Smooth muscle cell (in vitro differentiated cells): ENCODE data around the gene MAP3K6. TPM values are rescaled to one million over a fixed set of nuclear protein-coding genes. Genes with fewer than 3 reads are reported as not detected.

Experiments
- DNase-seq: peaks from one replicate; lab custom pipeline; 2025; ENCODE audit not compliant: unreplicated experiment; lab: John Stamatoyannopoulos, UW
- H2AFZ ChIP-seq: fragments of 200-600 bp; sonication (generic); 2 replicates; pipeline ENCODE4 v1.6.0; 2016; ENCODE audit warnings: antibody characterized with exemption, low read depth, mild to moderate bottlenecking
- H3F3A ChIP-seq: fragments of 200-600 bp; sonication (generic); 2 replicates; pipeline ENCODE4 v1.6.0; 2017; ENCODE audit warnings: antibody characterized with exemption, low read depth
- H3K27ac ChIP-seq: fragments of 200-600 bp; sonication (generic); 2 replicates; pipeline ENCODE4 v1.5.1; 2016; ENCODE audit warnings: low read depth, mild to moderate bottlenecking
- H3K27me3 ChIP-seq: fragments of 200-600 bp; sonication (generic); 2 replicates; pipeline ENCODE4 v1.6.1; 2016; ENCODE audit warnings: low read depth, mild to moderate bottlenecking
- H3K36me3 ChIP-seq: fragments of 200-600 bp; sonication (generic); 2 replicates; pipeline ENCODE4 v1.5.1; 2016; ENCODE audit warnings: low read depth
- H3K4me1 ChIP-seq: fragments of 200-600 bp; sonication (generic); 2 replicates; pipeline ENCODE4 v1.5.1; 2016; ENCODE audit warnings: low read depth
- H3K4me2 ChIP-seq: fragments of 200-600 bp; sonication (generic); 2 replicates; pipeline ENCODE4 v1.6.0; 2016; ENCODE audit warnings: mild to moderate bottlenecking
- H3K4me3 ChIP-seq: fragments of 200-600 bp; sonication (generic); 2 replicates; pipeline ENCODE4 v1.5.1; 2016; ENCODE audit warnings: mild to moderate bottlenecking
- H3K79me2 ChIP-seq: fragments of 200-600 bp; sonication (generic); 2 replicates; pipeline ENCODE4 v1.6.0; 2016; ENCODE audit warnings: low read depth, mild to moderate bottlenecking
- H3K9ac ChIP-seq: fragments of 200-600 bp; sonication (generic); 2 replicates; pipeline ENCODE4 v1.6.0; 2016; ENCODE audit warnings: low read depth
- H3K9me3 ChIP-seq: fragments of 200-600 bp; sonication (generic); replicated peaks from 2 replicates; pipeline ENCODE4 v1.5.1; 2016; ENCODE audit warnings: low read depth
- H4K20me1 ChIP-seq: fragments of 200-600 bp; sonication (generic); 2 replicates; pipeline ENCODE4 v1.6.0; 2016; ENCODE audit warnings: low read depth
- WGBS: methylation state at CpG from one replicate; pipeline ENCODE4 v1.1.7; 2016; ENCODE audit warnings: low lambda C conversion rate; 5-methylcytosine and 5-hydroxymethylcytosine counted together
- polyA plus RNA-seq: library from polyadenylated mRNA; unstranded; fragments of >200 nt; fragmentation: Nextera tagmentation; extraction: Ambion mirVana; gene quantifications from 2 replicates; pipeline ENCODE4 v1.2.1, GENCODE V29; 2016
- total RNA-seq: library from RNA; depleted of rRNA; stranded (reverse); fragments of >200 nt; gene quantifications from 2 replicates; pipeline ENCODE4 v1.2.3, GENCODE V29; 2014
- TF ChIP-seq, protein P1 (sequence below): fragments of 200-600 bp; sonication (generic); IDR thresholded peaks from 2 replicates; pipeline ENCODE4 v1.5.1; 2017; ENCODE audit warnings: borderline replicate concordance, mild to moderate bottlenecking, antibody characterized with exemption; ENCODE audit not compliant: insufficient read depth, poor library complexity, severe bottlenecking

Gene MAP3K6
- total and polyA plus RNA-seq, 2 experiments from 2014 or later, result 14.1 to 29.0 TPM

DNA sequence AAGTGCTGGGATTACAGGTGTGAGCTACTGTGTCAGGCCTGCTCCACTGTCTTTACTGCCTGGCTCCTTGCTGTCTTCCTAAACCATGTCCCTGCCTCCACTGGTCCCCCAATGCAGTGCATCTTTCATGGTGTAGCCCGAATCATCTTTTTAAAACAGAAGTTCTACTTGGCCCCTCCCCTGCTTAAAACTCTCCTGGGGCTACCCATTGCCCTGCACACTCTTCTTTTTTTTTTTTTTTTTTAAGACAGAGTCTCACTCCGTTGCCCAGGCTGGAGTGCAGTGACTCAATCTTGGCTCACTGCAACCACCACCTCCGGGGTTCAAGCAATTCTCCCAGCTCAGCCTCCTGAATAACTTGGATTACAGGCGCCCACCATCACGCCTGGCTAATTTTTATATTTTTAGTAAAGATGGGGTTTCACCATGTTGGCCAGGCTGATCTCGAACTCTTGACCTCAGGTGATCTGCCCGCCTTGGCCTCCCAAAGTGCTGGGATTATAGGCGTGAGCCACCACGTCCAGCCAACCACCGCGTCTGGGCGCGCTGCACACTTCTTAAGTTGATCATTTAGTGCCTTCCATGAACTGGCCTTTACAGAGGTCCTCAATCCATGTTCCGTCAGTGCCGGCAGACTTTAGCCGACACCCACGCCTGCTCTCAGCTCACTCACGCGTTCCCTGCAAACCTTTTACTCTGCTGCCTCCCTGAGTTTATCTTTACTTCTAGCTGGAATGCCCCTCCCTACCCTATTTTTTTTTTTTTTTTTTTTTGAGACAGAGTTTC is 5.5 kb upstream of the MAP3K6 start:
- H3K79me2 ChIP-seq, result no peaks in the 10 kb centered on the region
- no peaks in the 10 kb centered on the region for H3F3A ChIP-seq
- H3K27ac ChIP-seq, result no peak overlapping the region
- no peak overlapping the region for H3K4me2 ChIP-seq
- H2AFZ ChIP-seq, result no peak overlapping the region
- TF ChIP-seq, protein P1, sequence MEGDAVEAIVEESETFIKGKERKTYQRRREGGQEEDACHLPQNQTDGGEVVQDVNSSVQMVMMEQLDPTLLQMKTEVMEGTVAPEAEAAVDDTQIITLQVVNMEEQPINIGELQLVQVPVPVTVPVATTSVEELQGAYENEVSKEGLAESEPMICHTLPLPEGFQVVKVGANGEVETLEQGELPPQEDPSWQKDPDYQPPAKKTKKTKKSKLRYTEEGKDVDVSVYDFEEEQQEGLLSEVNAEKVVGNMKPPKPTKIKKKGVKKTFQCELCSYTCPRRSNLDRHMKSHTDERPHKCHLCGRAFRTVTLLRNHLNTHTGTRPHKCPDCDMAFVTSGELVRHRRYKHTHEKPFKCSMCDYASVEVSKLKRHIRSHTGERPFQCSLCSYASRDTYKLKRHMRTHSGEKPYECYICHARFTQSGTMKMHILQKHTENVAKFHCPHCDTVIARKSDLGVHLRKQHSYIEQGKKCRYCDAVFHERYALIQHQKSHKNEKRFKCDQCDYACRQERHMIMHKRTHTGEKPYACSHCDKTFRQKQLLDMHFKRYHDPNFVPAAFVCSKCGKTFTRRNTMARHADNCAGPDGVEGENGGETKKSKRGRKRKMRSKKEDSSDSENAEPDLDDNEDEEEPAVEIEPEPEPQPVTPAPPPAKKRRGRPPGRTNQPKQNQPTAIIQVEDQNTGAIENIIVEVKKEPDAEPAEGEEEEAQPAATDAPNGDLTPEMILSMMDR, result no peak
- no peak overlapping the region for H3K4me3 ChIP-seq
- no peak overlapping the region for H3K9ac ChIP-seq
- H3K4me1 ChIP-seq, result peaks cover 2% of the 10 kb centered on the region
- no peaks in the 10 kb centered on the region for H3K9me3 ChIP-seq
- WGBS, result 79% methylated on average over 19 of the region's 19 CpGs
- no peaks in the 10 kb centered on the region for H3K36me3 ChIP-seq
- no peaks in the 10 kb centered on the region for H3K27me3 ChIP-seq
- H4K20me1 ChIP-seq, result no peaks in the 10 kb centered on the region
- DNase-seq, result no peak

DNA sequence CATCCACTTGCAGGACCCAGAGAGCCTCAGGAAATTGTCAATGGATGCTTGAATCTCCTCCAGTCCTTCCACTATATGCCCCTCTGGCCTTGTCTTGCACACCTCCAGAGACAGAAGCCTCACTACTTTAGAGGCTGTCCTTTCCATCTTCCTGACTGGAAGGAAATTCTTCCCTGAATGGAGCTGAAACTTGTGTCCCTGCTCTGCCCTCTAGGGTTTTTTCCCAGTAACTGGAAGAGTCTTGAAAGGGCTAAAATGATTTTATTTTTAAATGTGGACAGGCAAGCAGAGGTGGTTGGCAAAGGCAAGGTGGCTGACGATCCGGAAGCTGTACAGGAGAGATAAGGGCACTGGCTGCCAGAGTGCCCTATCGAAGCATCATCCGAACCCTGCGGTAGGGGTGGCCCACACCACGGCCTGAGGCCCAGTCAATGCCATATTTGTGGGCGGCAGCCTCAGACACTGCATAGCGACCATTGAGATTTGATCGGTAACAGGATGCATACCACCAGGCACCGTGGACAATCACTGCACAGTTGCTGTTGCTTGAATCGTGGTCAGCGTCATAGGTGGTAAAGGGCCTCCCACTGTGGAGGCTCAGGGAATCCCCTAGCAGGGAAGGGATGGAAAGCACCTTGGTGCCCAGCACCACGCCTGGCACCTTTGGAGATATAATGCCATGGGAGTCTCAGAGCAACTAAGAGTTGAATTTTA is 2.3 kb upstream of the MAP3K6 start:
- H3K4me1 ChIP-seq, result peaks cover 15% of the 10 kb centered on the region
- 87% methylated on average over 13 of the region's 13 CpGs for WGBS

DNA sequence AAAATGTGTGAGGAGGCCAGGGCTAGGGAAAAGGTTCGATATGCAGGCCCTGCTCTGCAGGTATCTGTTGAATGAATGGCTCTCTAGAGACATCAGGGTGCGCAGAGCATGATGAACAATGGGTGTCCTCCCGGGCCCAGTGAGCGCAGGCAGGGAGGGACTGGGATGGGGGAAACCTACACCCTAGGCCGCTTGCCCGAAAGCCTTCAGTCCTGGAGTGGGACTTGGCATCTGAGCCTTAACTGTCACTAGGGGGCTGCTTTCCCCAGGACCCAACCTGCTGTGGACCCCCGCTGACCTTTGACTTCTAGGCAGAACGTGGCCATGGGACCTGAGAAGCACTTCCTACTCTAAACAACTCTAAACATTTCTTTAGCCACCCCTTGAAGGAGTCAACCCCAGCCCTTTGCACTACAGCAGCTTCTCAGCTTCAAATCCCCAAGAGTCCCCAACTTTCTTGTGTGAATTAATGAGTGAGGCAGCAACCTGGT is 444 bp upstream of the MAP3K6 start:
- Histone ChIP-seq H3K27me3 (no peaks in the 10 kb centered on the region), H3K9ac (no peak overlapping the region), H3K4me3 (peak overlapping the region; percentile 63), H3K27ac (peak overlapping the region; percentile 75), H3K9me3 (no peaks in the 10 kb centered on the region), H3F3A (peaks cover 7% of the 10 kb centered on the region), H3K4me1 (peaks cover 15% of the 10 kb centered on the region), H3K79me2 (peaks cover 5% of the 10 kb centered on the region), H3K36me3 (no peaks in the 10 kb centered on the region), H3K4me2 (peak overlapping the region; percentile 88), H2AFZ (peak overlapping the region; percentile 96), H4K20me1 (peaks cover 5% of the 10 kb centered on the region)
- 44% methylated on average over 8 of the region's 8 CpGs for WGBS
- DNase-seq, result no peak
- TF ChIP-seq, protein P1, result no peak

More for the DNA sequence above, 2.3 kb upstream of the MAP3K6 start:
- no peaks in the 10 kb centered on the region for H3K27me3 ChIP-seq
- no peak overlapping the region for H3K4me3 ChIP-seq
- no peak overlapping the region for H2AFZ ChIP-seq
- TF ChIP-seq, protein P1, result peak; percentile 26
- H3K36me3 ChIP-seq, result no peaks in the 10 kb centered on the region
- H3K27ac ChIP-seq, result no peak overlapping the region
- H3F3A ChIP-seq, result peaks cover 7% of the 10 kb centered on the region
- H3K9me3 ChIP-seq, result no peaks in the 10 kb centered on the region
- no peak overlapping the region for H3K9ac ChIP-seq
- no peak overlapping the region for H3K4me2 ChIP-seq
- peaks cover 5% of the 10 kb centered on the region for H4K20me1 ChIP-seq
- DNase-seq, result no peak
- peaks cover 5% of the 10 kb centered on the region for H3K79me2 ChIP-seq
